GM18505 (cell line): ENCODE data around the gene IFFO2.

Experiments
- ATAC-seq: cut with Tn5 transposase; IDR thresholded peaks from one replicate; pipeline ENCODE4 v1.9.1; 2021; ENCODE audit not compliant: unreplicated experiment
- POLR2A ChIP-seq: IDR thresholded peaks from 4 replicates; pipeline ENCODE4 v1.6.1; 2011; ENCODE audit warnings: borderline replicate concordance; ENCODE audit not compliant: insufficient read depth, insufficient read length; ENCODE audit errors: extremely low read depth

IFFO2 gene

DNA sequence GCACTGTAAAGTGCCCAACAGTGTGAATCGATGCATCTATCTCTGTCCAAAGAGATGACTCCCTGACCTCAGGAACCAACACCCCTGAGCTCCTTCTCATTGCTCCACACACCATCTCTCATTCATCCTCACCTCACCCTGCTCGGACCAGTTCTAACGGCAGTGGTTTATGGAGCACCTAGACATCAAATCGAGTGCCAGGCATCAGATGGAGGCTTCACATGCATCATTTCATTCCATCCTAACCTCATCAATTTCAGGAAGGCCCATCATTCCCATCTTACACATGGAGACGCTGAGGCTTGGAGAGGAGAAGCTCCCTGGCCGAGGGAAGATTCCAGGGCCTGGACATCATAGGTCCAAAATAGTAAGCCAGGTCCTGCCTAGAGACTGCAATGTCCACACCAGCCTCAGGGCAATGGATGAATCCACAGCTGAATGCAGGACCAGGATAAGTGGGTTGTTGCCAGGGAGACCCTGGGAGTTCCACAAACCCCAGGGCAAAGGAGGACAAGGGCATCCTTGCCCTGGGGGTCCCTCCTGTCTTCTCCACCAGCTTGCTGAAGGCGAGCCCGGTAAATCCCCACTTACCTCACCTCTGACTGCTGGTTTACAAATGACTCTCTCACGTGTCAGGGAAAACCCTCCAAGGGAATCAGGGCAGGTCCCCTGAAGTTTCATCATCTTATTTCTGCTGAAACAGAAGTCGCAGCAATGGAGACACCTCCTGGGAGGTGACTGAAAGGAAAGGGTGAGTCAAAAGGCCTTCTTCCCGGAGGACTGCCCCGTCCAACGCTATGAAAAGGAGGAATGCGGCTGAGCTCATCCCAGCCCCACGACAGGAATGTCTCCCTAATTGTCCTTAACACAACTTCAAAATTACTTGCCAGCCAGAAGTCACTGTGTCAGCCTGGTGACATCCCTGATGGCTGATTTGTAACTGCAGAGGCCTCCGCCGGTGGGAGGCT, 9.0 kb upstream of the IFFO2 start:
- no peak for ATAC-seq
- TF ChIP-seq POLR2A, result no peak

GRCh38 chr1:18963968-18964367, 7.5 kb upstream of the IFFO2 start:
- TF ChIP-seq POLR2A, result no peak
- no peak for ATAC-seq

DNA sequence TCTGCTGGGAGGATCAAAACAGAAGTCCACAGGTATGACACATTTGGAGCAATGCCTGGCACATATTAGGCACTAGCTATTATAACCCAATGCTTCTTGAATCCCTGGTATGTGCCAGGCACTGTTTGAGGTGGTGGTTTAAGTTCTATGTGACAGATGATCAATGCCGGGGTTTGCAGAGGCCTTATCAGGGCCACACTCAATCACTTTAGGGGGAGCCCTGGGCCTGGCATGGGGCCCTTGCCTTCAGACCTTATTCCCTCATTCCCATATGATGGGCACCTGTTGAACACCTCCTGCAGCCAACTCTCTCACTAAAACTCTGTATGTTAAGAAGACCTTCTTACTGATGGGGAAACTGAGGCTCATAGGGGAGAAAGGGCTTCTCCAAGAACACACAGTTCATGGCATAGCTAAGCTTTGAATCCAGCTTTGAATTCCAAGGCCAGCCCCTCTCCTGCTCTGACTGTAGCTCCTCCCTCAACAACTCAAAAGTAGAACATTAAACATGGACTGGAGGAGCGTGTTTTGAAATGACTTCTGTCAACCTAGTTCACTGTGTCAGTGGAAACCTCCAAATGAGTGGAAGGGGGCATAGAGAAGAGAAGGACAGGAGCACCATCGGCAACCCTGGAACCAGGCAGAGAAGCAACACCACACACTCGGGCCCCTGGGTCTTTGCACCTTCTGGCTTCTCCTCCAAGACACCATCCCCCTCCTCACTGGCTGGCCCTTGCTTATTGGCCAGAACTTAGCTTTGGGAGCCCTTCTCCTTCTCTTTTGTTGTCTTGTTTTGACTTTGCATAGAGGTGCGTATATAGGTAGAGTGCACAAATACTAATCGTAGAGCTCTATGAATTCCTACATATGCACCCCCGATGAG, 6.6 kb upstream of the IFFO2 start:
- no peak for TF ChIP-seq POLR2A
- no peak for ATAC-seq

- no peak for TF ChIP-seq POLR2A
- no peak for ATAC-seq
Observed at GRCh38 chr1:18962121-18962721, 5.7 kb upstream of the IFFO2 start.

- TF ChIP-seq POLR2A, result no peak
- ATAC-seq, result no peak
Observed at GRCh38 chr1:18960821-18961220, 4.3 kb upstream of the IFFO2 start.

DNA sequence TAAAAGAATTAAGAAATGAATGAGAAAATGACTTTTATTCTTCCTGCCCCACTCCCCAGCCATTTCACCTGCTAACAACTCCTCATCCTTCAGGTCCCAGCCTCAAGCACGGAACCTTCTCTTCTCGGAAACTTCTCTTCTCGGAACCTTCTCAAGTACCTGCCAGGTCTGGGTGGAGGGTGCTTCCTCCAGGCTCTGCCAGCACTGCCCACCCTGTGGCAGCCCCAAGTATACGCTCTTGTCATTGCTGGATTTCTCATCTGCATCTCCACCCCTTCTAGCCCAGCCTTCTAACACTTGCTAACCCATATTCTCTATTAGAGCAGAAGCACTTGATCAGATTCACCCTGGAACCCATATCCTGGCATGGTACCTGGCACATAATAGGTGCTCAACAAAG, 3.9 kb upstream of the IFFO2 start:
- ATAC-seq, result no peak
- TF ChIP-seq POLR2A, result no peak

- TF ChIP-seq POLR2A, result no peak
- ATAC-seq, result no peak
Observed at GRCh38 chr1:18959591-18959990, 3.1 kb upstream of the IFFO2 start.

GRCh38 chr1:18957532-18958300, 1.2 kb upstream of the IFFO2 start:
- no peak for TF ChIP-seq POLR2A
- no peak for ATAC-seq

- TF ChIP-seq POLR2A, result no peak
- no peak for ATAC-seq
Observed at GRCh38 chr1:18957136-18957521, 653 bp upstream of the IFFO2 start.

DNA sequence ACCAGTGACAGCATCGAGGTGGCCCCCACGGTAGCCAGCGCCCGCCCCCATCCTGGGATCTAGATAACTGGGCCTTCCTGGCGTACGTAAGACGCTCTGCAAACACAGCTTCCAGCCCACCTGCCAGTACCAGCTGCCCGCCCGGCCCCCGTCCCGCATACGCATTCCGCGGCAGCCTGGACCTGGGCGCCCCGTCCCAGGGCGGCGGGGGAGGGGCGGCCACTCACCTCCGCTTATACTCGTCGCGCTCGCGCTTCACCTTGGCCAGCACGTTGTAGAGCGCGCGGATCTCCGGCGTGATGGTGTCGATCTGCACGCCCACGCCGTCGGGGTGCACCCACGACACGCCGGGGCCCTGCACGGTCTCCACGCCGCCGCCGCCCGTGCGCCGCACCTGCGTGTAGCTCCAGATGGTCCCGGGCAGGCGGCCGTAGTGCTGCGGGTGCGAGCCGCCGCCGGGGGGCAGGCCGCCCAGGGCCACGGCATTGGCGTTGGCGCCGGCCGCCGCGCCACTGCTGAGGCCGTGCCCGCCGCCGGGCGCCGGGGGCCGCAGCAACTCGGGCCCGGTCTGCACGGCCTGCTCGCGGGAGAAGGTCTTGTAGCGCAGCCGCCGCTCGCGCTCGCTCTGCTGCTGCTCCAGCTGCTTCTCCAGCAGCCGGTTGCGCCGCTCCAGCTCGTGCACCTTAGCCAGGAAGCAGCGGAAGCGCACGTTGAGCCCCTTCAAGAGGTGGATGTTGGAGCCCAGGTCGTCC, 859 bp downstream of the IFFO2 start:
- peak; percentile 25 for ATAC-seq
- TF ChIP-seq POLR2A, result no peak

DNA sequence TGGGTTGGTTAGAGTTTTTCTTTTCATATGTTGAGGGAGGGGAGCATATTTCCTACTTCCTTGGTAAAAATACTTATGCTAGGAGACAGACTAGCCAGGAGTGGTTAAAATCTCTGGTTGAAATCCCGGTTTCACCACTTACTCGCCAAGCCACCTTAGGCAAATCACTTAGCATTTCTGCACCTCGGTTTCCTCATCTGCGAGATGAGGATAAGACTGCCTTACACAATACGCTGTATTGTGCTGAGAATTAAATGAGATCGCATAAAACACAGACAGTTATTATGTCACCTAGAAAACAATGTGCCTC, 1.4 kb downstream of the IFFO2 start:
- no peak for ATAC-seq
- no peak for TF ChIP-seq POLR2A

- ATAC-seq, result no peak
- no peak for TF ChIP-seq POLR2A
Observed at GRCh38 chr1:18954270-18955071, 2.0 kb downstream of the IFFO2 start.

GRCh38 chr1:18953731-18954231, 2.7 kb downstream of the IFFO2 start:
- no peak for TF ChIP-seq POLR2A
- no peak for ATAC-seq
